Myometrial cell (primary cell): Measurements from ENCODE around the gene STON1. TPM values are rescaled to one million over a fixed set of nuclear protein-coding genes. Genes with fewer than 3 reads are reported as not detected.

Source experiments
- total RNA-seq: library from RNA; depleted of rRNA; stranded (reverse); fragments of >200 nt; gene quantifications from 2 replicates; pipeline ENCODE4 v1.2.3, GENCODE V29; 2015

The STON1 gene, protein sequence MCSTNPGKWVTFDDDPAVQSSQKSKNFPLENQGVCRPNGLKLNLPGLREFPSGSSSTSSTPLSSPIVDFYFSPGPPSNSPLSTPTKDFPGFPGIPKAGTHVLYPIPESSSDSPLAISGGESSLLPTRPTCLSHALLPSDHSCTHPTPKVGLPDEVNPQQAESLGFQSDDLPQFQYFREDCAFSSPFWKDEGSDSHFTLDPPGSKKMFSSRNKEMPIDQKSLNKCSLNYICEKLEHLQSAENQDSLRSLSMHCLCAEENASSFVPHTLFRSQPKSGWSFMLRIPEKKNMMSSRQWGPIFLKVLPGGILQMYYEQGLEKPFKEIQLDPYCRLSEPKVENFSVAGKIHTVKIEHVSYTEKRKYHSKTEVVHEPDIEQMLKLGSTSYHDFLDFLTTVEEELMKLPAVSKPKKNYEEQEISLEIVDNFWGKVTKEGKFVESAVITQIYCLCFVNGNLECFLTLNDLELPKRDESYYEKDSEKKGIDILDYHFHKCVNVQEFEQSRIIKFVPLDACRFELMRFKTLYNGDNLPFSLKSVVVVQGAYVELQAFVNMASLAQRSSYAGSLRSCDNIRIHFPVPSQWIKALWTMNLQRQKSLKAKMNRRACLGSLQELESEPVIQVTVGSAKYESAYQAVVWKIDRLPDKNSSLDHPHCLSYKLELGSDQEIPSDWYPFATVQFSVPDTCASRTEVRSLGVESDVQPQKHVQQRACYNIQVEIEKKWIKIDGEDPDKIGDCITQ
- 15.0 and 19.7 TPM in 2 replicates for total RNA-seq

GRCh38 chr2:48530033-48530811 is at the start of gene STON1:
Gene STON1, plus strand, starts transcription at chr2:48530154. Its CDS starts 50,480 bp downstream, at chr2:48580634.

DNA sequence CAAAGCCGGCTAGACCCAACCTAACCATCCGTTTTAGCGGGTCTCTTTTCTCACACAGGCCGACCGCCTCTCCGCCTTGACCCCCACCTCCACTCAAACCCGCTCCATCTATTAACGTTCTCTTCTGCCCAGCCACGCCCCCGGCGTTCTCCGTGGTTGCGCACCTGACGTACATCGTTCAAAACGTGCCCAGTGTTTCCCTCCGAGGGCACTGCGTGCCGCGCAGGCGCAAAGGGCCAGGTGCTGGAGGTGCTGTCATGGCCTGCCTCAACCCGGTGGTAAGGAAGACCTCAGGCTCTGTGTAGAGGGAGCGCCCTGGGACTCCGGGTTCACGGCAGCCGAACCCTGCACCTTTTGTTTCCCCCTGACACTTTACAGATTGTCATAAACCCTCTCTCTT is 87.7 kb downstream of the STON1 start, which contains the start of gene GTF2A1L:
GTF2A1L (plus strand) TSS at position 239 of the 400 bp plus-strand sequence; CDS start at position 258, 19 bp downstream.

Other genes starting within 250 kb of the STON1 start
- gene FOXN2, start 215.5 kb upstream of the STON1 start, total RNA-seq = 12.1 and 16.7 TPM in 2 replicates
- 10.4 and 15.2 TPM in 2 replicates for gene PPP1R21, start 89.4 kb upstream of the STON1 start, total RNA-seq
- 1.4 TPM in 1 of 2 replicates, not detected in the other for gene GTF2A1L, start 87.7 kb downstream of the STON1 start, total RNA-seq
- not detected in 2 replicates for gene LHCGR, start 225.6 kb downstream of the STON1 start, total RNA-seq